Heart right ventricle (tissue), 16 donors: Measurements from ENCODE around the gene ERBB4. TPM values are rescaled to one million over a fixed set of nuclear protein-coding genes. Genes with fewer than 3 reads are reported as not detected.

ENCODE experiments used
- ATAC-seq, 8 donors: fragments of 200-7000 bp; cut with Tn5 transposase; one replicate each; pipeline ENCODE4 v1.9.1; 2020; ENCODE audit warnings: mild to moderate bottlenecking in 8 of 8, moderate library complexity in 8 of 8, moderate number of reproducible peaks in 1 of 8
- DNase-seq, 2 donors: peaks; one replicate each; pipeline ENCODE4 v3.0.0-alpha.2; 2020
- H3K27ac ChIP-seq, 10 donors: fragments of 200-600 bp; sonication (generic) in 2 of 10; one replicate each; pipeline versions ENCODE4 v1.5.0 to v1.8.0; 2020 to 2022; ENCODE audit warnings: mild to moderate bottlenecking in 3 of 10
- H3K27me3 ChIP-seq, 7 donors: fragments of 200-600 bp; one replicate each; pipeline ENCODE4 v1.8.0; 2021 to 2022; ENCODE audit warnings: mild to moderate bottlenecking in 2 of 7
- H3K36me3 ChIP-seq, 9 donors: fragments of 200-600 bp; sonication (generic) in 1 of 9; one replicate each; pipeline versions ENCODE4 v1.5.0 to v1.8.0; 2020 to 2022; ENCODE audit warnings: mild to moderate bottlenecking in 2 of 9
- H3K4me1 ChIP-seq, 9 donors: fragments of 200-600 bp; sonication (generic) in 1 of 9; one replicate each; pipeline versions ENCODE4 v1.5.0 to v1.8.0; 2020 to 2022; ENCODE audit warnings: mild to moderate bottlenecking in 4 of 9
- H3K4me3 ChIP-seq, 10 donors: fragments of 200-600 bp; sonication (generic) in 2 of 10; one replicate each; pipeline versions ENCODE4 v1.5.0 to v1.8.0; 2020 to 2022; ENCODE audit warnings: mild to moderate bottlenecking in 7 of 10, moderate library complexity in 2 of 10
- H3K9me3 ChIP-seq, 11 donors: fragments of 200-600 bp in 10 of 11; sonication (generic) in 2 of 11; one replicate each; pipeline versions ENCODE4 v1.5.0 to v1.8.0; 2013 to 2022; ENCODE audit warnings: mild to moderate bottlenecking in 2 of 11, control low read depth in 1 of 11, moderate library complexity in 1 of 11
- WGBS, 2 donors: extraction: QIAGEN DNeasy Blood & Tissue Kit; methylation state at CpG; one replicate each; pipeline ENCODE4 v1.1.7; 2013; ENCODE audit warnings: inconsistent platforms in 1 of 2; 5-methylcytosine and 5-hydroxymethylcytosine counted together
- intact Hi-C, 10 donors: fragments of 100-400 bp; cut with DNase I; formaldehyde crosslinking; loops; one replicate each; pipeline versions ENCODE4 v1.11.1 to v1.14.2; 2022
- polyA plus RNA-seq, 2 donors: library from polyadenylated mRNA; stranded (reverse); fragments of 200-250 nt; gene quantifications; one replicate each; pipeline ENCODE4 v1.2.3, GENCODE V29; 2013
- total RNA-seq, 10 donors: library from RNA; stranded (reverse); fragmentation: NEBNext Ultra II Directional in 3 of 10; extraction: Animal tissue kit (Norgen Biotek cat#: 25700) in 3 of 10; gene quantifications; one replicate each; pipeline versions ENCODE4 v1.2.1 to v1.2.4, GENCODE V29; 2021 to 2023
- TF ChIP-seq, protein P1 (sequence below), 9 donors: fragments of 200-600 bp; sonication (generic) in 2 of 9; IDR thresholded peaks; one replicate each; pipeline versions ENCODE4 v1.5.0 to v1.8.0; 2021 to 2022; ENCODE audit warnings: antibody characterized with exemption in 9 of 9, mild to moderate bottlenecking in 5 of 9, moderate library complexity in 1 of 9
- donor health status: Arrhythmogenic right ventricular cardiomyopathy.
- donor health status: ischemic (EF 13 %, LVEDD 7.1; RV severe dilation, severe dysfunction).
- donor health status: healthy with polysubstance abuse.
- donor health status: DM: no; HTN: yes; CAD: no.
- donor health status: DM: no; HTN: no; CAD: no.
- donor health status: ischemic (EF 25% LVEDD 6.9; RV normal size, moderate dysfunction).
- donor health status: ischemic (EF 25% LVEDD 5.7; RV mildly dilated, moderate dysfunction).
- donor health status: healthy.
- donor health status: DM: yes; HTN: yes; CAD: no.
- donor health status: Ischemic cardiomyopathy.
- donor health status: ischemic (EF 35%, LVEDD 5.7; RV mildly dilated, moderate dysfunction).
- donor health status: nonischemic (EF 11% LVEDD 7.7; RV severe dilation, severe dysfunction).
- donor health status: DM: yes; HTN: yes; CAD: no.
- donor health status: PGD.
- donor health status: ischemic (EF 29% LVEDD 5.4; RV normal size, mild dysfunction).
- donor health status: nonischemic (EF 23%, LVEDD 6.1; RV moderate dilation, normal function).

Gene ERBB4
- total and polyA plus RNA-seq, 12 donors, result 1.2 to 24.6 (median 16.1) TPM

- Histone ChIP-seq H3K36me3 (no peaks in the 10 kb centered on the region), H3K4me3 (no peak overlapping the region), H3K4me1 (peaks cover 0 to 22% (median 0%) of the 10 kb centered on the region in 9 donors), H3K9me3 (no peaks in the 10 kb centered on the region), H3K27me3 (no peaks in the 10 kb centered on the region), H3K27ac (no peak overlapping the region)
- 28 to 40% methylated on average over 2 of the region's 2 CpGs for WGBS, 2 donors
- DNase-seq (no peak), ATAC-seq (no peak)
- TF ChIP-seq, protein P1, sequence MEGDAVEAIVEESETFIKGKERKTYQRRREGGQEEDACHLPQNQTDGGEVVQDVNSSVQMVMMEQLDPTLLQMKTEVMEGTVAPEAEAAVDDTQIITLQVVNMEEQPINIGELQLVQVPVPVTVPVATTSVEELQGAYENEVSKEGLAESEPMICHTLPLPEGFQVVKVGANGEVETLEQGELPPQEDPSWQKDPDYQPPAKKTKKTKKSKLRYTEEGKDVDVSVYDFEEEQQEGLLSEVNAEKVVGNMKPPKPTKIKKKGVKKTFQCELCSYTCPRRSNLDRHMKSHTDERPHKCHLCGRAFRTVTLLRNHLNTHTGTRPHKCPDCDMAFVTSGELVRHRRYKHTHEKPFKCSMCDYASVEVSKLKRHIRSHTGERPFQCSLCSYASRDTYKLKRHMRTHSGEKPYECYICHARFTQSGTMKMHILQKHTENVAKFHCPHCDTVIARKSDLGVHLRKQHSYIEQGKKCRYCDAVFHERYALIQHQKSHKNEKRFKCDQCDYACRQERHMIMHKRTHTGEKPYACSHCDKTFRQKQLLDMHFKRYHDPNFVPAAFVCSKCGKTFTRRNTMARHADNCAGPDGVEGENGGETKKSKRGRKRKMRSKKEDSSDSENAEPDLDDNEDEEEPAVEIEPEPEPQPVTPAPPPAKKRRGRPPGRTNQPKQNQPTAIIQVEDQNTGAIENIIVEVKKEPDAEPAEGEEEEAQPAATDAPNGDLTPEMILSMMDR (IDR thresholded peaks at IDR 0.05), result peak in 4 of 9 donors; percentile 22 to 41 (median 28)
- intact Hi-C loops, result loop anchor here in 1 of 10 donors (10.0 kb wide), 1 partner anchor 366 kb away; no protein-coding TSS in a partner anchor
Observed at GRCh38 chr2:212520340-212520739, 18.3 kb downstream of the ERBB4 start.

DNA sequence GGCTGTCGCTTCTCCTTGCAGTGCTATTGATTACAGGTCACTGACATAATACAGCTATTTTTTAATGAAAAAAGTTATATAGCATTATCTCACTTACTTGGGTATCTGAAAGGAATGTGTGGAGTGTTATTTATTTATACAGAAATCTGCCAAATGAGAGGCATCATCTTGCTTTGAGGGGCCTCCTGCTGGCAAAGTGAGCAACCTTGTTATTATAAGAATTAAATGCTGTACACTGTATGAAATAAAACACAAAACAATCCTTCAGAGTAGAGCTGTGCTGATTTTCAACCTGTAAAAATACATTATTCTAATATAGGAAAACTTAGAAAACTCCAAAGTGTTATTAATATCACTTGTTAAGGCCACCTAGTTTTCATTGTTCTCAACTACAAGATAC is 20.9 kb downstream of the ERBB4 start:
- H3K27me3 ChIP-seq, result no peaks in the 10 kb centered on the region
- TF ChIP-seq, protein P1 (IDR thresholded peaks at IDR 0.05), result no peak
- intact Hi-C loops, result no loop called here

GRCh38 chr2:212505586-212505985 is 33.0 kb downstream of the ERBB4 start:
- intact Hi-C loops, result no loop called here
- 75 to 81% methylated on average over 2 of the region's 2 CpGs for WGBS, 2 donors
- Histone ChIP-seq H3K4me3 (no peak overlapping the region), H3K9me3 (no peaks in the 10 kb centered on the region), H3K4me1 (no peaks in the 10 kb centered on the region), H3K27me3 (no peaks in the 10 kb centered on the region), H3K27ac (no peak overlapping the region), H3K36me3 (no peaks in the 10 kb centered on the region)
- ATAC-seq (no peak), DNase-seq (no peak)
- TF ChIP-seq, protein P1 (IDR thresholded peaks at IDR 0.05), result no peak

More for the DNA sequence above, 20.9 kb downstream of the ERBB4 start:
- no peak for DNase-seq
- Histone ChIP-seq H3K4me3 (no peak overlapping the region), H3K9me3 (no peaks in the 10 kb centered on the region), H3K4me1 (peaks cover 0 to 4% (median 0%) of the 10 kb centered on the region in 9 donors), H3K36me3 (no peaks in the 10 kb centered on the region), H3K27ac (no peak overlapping the region)
- no peak for ATAC-seq
- WGBS, 2 donors, result 71 to 75% methylated on average over 1 of the region's 1 CpG

DNA sequence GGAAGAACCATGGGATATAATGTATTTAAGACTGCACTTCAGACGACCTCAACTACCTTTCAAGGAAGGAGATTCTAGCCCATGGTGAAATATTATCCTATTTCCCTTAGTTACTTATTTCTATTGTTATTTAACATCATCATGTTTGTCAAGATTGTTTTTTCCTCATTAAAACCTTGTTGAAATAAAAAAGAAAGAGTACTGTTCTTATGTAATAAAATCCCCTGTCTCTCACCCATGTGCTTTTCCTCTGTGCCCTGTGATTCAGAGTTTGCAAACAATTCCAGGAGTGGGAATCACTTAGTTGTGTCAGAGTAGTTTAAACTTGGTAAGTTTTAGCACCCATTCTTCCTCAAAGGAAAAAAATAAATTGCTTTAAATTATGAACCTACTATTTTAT is 43.6 kb downstream of the ERBB4 start:
- Histone ChIP-seq H3K4me3 (no peak overlapping the region), H3K36me3 (no peaks in the 10 kb centered on the region), H3K9me3 (no peaks in the 10 kb centered on the region), H3K27me3 (no peaks in the 10 kb centered on the region), H3K4me1 (no peaks in the 10 kb centered on the region), H3K27ac (no peak overlapping the region)
- ATAC-seq (no peak), DNase-seq (no peak)
- intact Hi-C loops, result no loop called here
- WGBS, 2 donors, result 53 to 61% methylated on average over 1 of the region's 1 CpG
- TF ChIP-seq, protein P1 (IDR thresholded peaks at IDR 0.05), result no peak
